Mesenchymal stem cell (in vitro differentiated cells and primary cell): ENCODE results near the gene ARID1A.

Source experiments
- DNase-seq: peaks from one replicate; pipeline ENCODE4 v3.0.0-alpha.2; 2013
- H2AFZ ChIP-seq: one replicate; pipeline ENCODE4 v1.6.1; 2013; ENCODE audit warnings: low read depth, mild to moderate bottlenecking, control low read depth, inconsistent platforms, low read length, moderate library complexity
- H2AK5ac ChIP-seq: 2 replicates; pipeline ENCODE4 v1.6.1; 2013; ENCODE audit warnings: low read length, moderate library complexity, mild to moderate bottlenecking, inconsistent platforms; ENCODE audit not compliant: severe bottlenecking
- H2BK120ac ChIP-seq: one replicate; pipeline ENCODE4 v1.6.1; 2013; ENCODE audit warnings: low read depth, mild to moderate bottlenecking, inconsistent platforms, low read length, moderate library complexity
- H2BK12ac ChIP-seq, 2 experiments: one replicate each; pipeline ENCODE4 v1.6.1; 2013; ENCODE audit warnings: inconsistent platforms in 2 of 2, low read length in 2 of 2, mild to moderate bottlenecking in 2 of 2, moderate library complexity in 2 of 2, control low read depth in 1 of 2
- H2BK15ac ChIP-seq: one replicate; pipeline ENCODE4 v1.6.1; 2013; ENCODE audit warnings: mild to moderate bottlenecking, low read depth, inconsistent platforms; ENCODE audit not compliant: poor library complexity, severe bottlenecking
- H2BK5ac ChIP-seq: 2 replicates; pipeline ENCODE4 v1.6.1; 2013; ENCODE audit warnings: low read depth, mild to moderate bottlenecking, low read length, control low read depth, inconsistent platforms; ENCODE audit not compliant: poor library complexity, severe bottlenecking
- H3K14ac ChIP-seq, 2 experiments: one replicate each; pipeline ENCODE4 v1.6.1; 2013; ENCODE audit warnings: inconsistent platforms in 2 of 2, low read length in 2 of 2, control low read depth in 1 of 2, mild to moderate bottlenecking in 1 of 2, moderate library complexity in 1 of 2
- H3K18ac ChIP-seq, 2 experiments: one replicate each; pipeline ENCODE4 v1.6.1; 2013; ENCODE audit warnings: inconsistent platforms in 2 of 2, low read length in 2 of 2, control low read depth in 1 of 2, low read depth in 1 of 2, mild to moderate bottlenecking in 1 of 2
- H3K23ac ChIP-seq, 2 experiments: one replicate each; pipeline ENCODE4 v1.6.1; 2013; ENCODE audit warnings: inconsistent platforms in 2 of 2, low read length in 2 of 2, mild to moderate bottlenecking in 2 of 2, moderate library complexity in 2 of 2, control low read depth in 1 of 2
- H3K27ac ChIP-seq: 2 replicates; pipeline ENCODE4 v1.5.1; 2013; ENCODE audit warnings: mild to moderate bottlenecking, moderate library complexity, low read length, control low read depth, inconsistent platforms; ENCODE audit not compliant: poor library complexity, severe bottlenecking
- H3K27me3 ChIP-seq, 2 experiments: 2 replicates each; pipeline versions ENCODE4 v1.6.1 to v1.7.0; 2013; ENCODE audit warnings: low read length in 2 of 2, mild to moderate bottlenecking in 2 of 2, moderate library complexity in 2 of 2, control low read depth in 1 of 2, inconsistent platforms in 1 of 2; ENCODE audit not compliant: control insufficient read depth in 1 of 2, insufficient read depth in 1 of 2
- H3K36me3 ChIP-seq, 2 experiments: 2 replicates each; pipeline versions ENCODE4 v1.6.1 to v1.7.0; 2013; ENCODE audit warnings: low read length in 2 of 2, control low read depth in 1 of 2, inconsistent platforms in 1 of 2, low read depth in 1 of 2, mild to moderate bottlenecking in 1 of 2; ENCODE audit not compliant: insufficient read depth in 2 of 2, control insufficient read depth in 1 of 2
- H3K4ac ChIP-seq, 2 experiments: one replicate each; pipeline ENCODE4 v1.6.1; 2013; ENCODE audit warnings: inconsistent platforms in 2 of 2, low read length in 2 of 2, mild to moderate bottlenecking in 2 of 2, moderate library complexity in 2 of 2, control low read depth in 1 of 2, low read depth in 1 of 2
- H3K4me1 ChIP-seq: 2 replicates; pipeline ENCODE4 v1.6.1; 2013; ENCODE audit warnings: low read depth, low read length, control low read depth; ENCODE audit not compliant: control insufficient read depth, insufficient read depth
- H3K4me2 ChIP-seq: 2 replicates; pipeline ENCODE4 v1.6.1; 2013; ENCODE audit warnings: low read length, mild to moderate bottlenecking, inconsistent platforms; ENCODE audit not compliant: poor library complexity, severe bottlenecking
- H3K4me3 ChIP-seq, 2 experiments: 2 replicates each; pipeline versions ENCODE4 v1.5.1 to v1.7.0; 2013; ENCODE audit warnings: low read length in 2 of 2, mild to moderate bottlenecking in 2 of 2, control low read depth in 1 of 2, low read depth in 1 of 2; ENCODE audit not compliant: insufficient read depth in 1 of 2
- H3K79me1 ChIP-seq: replicated peaks from 2 replicates; pipeline ENCODE4 v1.6.1; 2013; ENCODE audit warnings: mild to moderate bottlenecking, control low read depth, low read length, inconsistent platforms; ENCODE audit not compliant: poor library complexity, severe bottlenecking
- H3K9ac ChIP-seq: 2 replicates; pipeline ENCODE4 v1.7.0; 2013; ENCODE audit warnings: mild to moderate bottlenecking, low read length, moderate library complexity
- H3K9me3 ChIP-seq: 2 replicates; pipeline ENCODE4 v1.7.0; 2013; ENCODE audit warnings: mild to moderate bottlenecking, low read length; ENCODE audit not compliant: control insufficient read depth
- H4K8ac ChIP-seq: one replicate; pipeline ENCODE4 v1.6.1; 2013; ENCODE audit warnings: inconsistent platforms, mild to moderate bottlenecking, low read length, moderate library complexity
- H4K91ac ChIP-seq: one replicate; pipeline ENCODE4 v1.6.1; 2013; ENCODE audit warnings: mild to moderate bottlenecking, low read length, inconsistent platforms
- WGBS: methylation state at CpG from one replicate; pipeline ENCODE4 v1.1.7; 2013; ENCODE audit warnings: mixed read lengths; 5-methylcytosine and 5-hydroxymethylcytosine counted together

ARID1A gene

GRCh38 chr1:26710811-26711210 lies 15.0 kb downstream of the ARID1A start:
- Histone ChIP-seq H2BK120ac (no peak overlapping the region), H3K4me3 (no peak overlapping the region), H2BK15ac (no peak overlapping the region), H3K79me1 (no peaks in the 10 kb centered on the region), H3K4me2 (no peak overlapping the region), H3K27ac (no peak overlapping the region), H3K14ac (no peak overlapping the region), H4K8ac (no peak overlapping the region), H3K9ac (no peak overlapping the region), H3K23ac (no peak overlapping the region), H3K36me3 (peaks cover 12 to 21% of the 10 kb centered on the region in 2 experiments), H2AK5ac (no peak overlapping the region), H3K9me3 (no peaks in the 10 kb centered on the region), H3K4me1 (peaks cover 5% of the 10 kb centered on the region), H2AFZ (no peak overlapping the region), H4K91ac (no peak overlapping the region), H3K27me3 (no peaks in the 10 kb centered on the region), H2BK12ac (no peak overlapping the region), H3K18ac (no peak overlapping the region), H2BK5ac (no peak overlapping the region), H3K4ac (no peak overlapping the region)
- 98% methylated on average over 5 of the region's 5 CpGs for WGBS
- DNase-seq: no peak

GRCh38 chr1:26711777-26712176 lies 16.0 kb downstream of the ARID1A start:
- H3K14ac ChIP-seq: no peak overlapping the region
- WGBS: 93% methylated on average over 4 of the region's 5 CpGs
- H3K4me3 ChIP-seq: no peak overlapping the region
- H2BK5ac ChIP-seq: no peak overlapping the region
- no peak overlapping the region for H4K8ac ChIP-seq
- H2AK5ac ChIP-seq: no peak overlapping the region
- H3K4me1 ChIP-seq: peaks cover 5% of the 10 kb centered on the region
- H3K4ac ChIP-seq: no peak overlapping the region
- no peak overlapping the region for H3K27ac ChIP-seq
- no peaks in the 10 kb centered on the region for H3K79me1 ChIP-seq
- H2AFZ ChIP-seq: no peak overlapping the region
- H2BK12ac ChIP-seq: no peak overlapping the region
- peaks cover 12 to 21% of the 10 kb centered on the region in 2 experiments for H3K36me3 ChIP-seq
- no peak overlapping the region for H2BK15ac ChIP-seq
- no peak overlapping the region for H4K91ac ChIP-seq
- no peaks in the 10 kb centered on the region for H3K9me3 ChIP-seq
- no peak overlapping the region for H3K23ac ChIP-seq
- no peak overlapping the region for H2BK120ac ChIP-seq
- no peak overlapping the region for H3K4me2 ChIP-seq
- DNase-seq: no peak
- H3K18ac ChIP-seq: no peak overlapping the region
- H3K27me3 ChIP-seq: no peaks in the 10 kb centered on the region
- H3K9ac ChIP-seq: no peak overlapping the region

DNA sequence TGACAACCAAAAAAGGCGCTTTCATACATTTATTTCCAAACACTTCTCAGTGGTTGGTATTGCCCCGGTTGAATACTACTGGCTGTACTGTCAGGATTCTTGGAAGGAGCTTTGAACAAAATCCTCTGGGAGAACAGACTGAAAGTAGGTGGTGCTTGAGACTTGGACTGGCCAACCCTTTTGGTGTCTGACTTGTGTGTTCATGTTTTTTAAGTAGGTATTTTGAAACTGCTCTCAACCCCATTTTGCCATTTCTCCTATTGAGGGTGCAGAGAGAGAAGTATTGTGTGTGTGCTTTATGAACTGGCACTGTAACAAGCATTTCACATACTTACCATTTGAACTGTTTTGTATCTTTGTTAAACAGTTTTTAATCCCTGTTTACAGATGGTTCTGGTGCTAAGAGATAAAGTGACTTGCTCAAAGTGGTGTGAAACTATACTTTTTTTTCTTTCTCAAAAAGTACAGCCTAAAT lies 21.2 kb downstream of the ARID1A start:
- H3K14ac ChIP-seq: no peak overlapping the region
- no peak overlapping the region for H2AFZ ChIP-seq
- no peak overlapping the region for H3K23ac ChIP-seq
- peaks cover 4 to 10% of the 10 kb centered on the region in 2 experiments for H3K36me3 ChIP-seq
- no peak overlapping the region for H3K27ac ChIP-seq
- H3K4ac ChIP-seq: no peak overlapping the region
- H3K4me3 ChIP-seq: no peak overlapping the region
- no peak overlapping the region for H4K8ac ChIP-seq
- peak; percentile 36 for DNase-seq
- H2BK5ac ChIP-seq: no peak overlapping the region
- WGBS: 92% methylated on average over 2 of the region's 2 CpGs
- no peak overlapping the region for H2AK5ac ChIP-seq
- H3K4me1 ChIP-seq: peaks cover 4% of the 10 kb centered on the region
- no peak overlapping the region for H2BK12ac ChIP-seq
- no peaks in the 10 kb centered on the region for H3K79me1 ChIP-seq
- no peak overlapping the region for H3K4me2 ChIP-seq
- no peak overlapping the region for H2BK15ac ChIP-seq
- H3K27me3 ChIP-seq: no peaks in the 10 kb centered on the region
- H3K18ac ChIP-seq: no peak overlapping the region
- no peak overlapping the region for H2BK120ac ChIP-seq
- peak overlapping the region; percentile 10 for H3K9ac ChIP-seq
- no peak overlapping the region for H4K91ac ChIP-seq
- H3K9me3 ChIP-seq: no peaks in the 10 kb centered on the region

- H3K4me1 ChIP-seq: peaks cover 11% of the 10 kb centered on the region
- peak overlapping the region in 1 of 2 experiments; percentile 11 for H3K4me3 ChIP-seq
- H2BK5ac ChIP-seq: no peak overlapping the region
- no peak overlapping the region for H3K4ac ChIP-seq
- H3K9ac ChIP-seq: peak overlapping the region; percentile 37
- no peak for DNase-seq
- no peak overlapping the region for H4K91ac ChIP-seq
- H3K9me3 ChIP-seq: no peaks in the 10 kb centered on the region
- H4K8ac ChIP-seq: no peak overlapping the region
- H3K18ac ChIP-seq: no peak overlapping the region
- no peaks in the 10 kb centered on the region for H3K27me3 ChIP-seq
- H3K79me1 ChIP-seq: peaks cover 1% of the 10 kb centered on the region
- H3K4me2 ChIP-seq: no peak overlapping the region
- H2BK120ac ChIP-seq: no peak overlapping the region
- no peak overlapping the region for H2BK12ac ChIP-seq
- 94% methylated on average over 2 of the region's 3 CpGs for WGBS
- H3K27ac ChIP-seq: no peak overlapping the region
- H3K14ac ChIP-seq: no peak overlapping the region
- no peak overlapping the region for H2BK15ac ChIP-seq
- no peak overlapping the region for H2AFZ ChIP-seq
- no peak overlapping the region for H2AK5ac ChIP-seq
- peaks cover 2 to 10% of the 10 kb centered on the region in 2 experiments for H3K36me3 ChIP-seq
- no peak overlapping the region for H3K23ac ChIP-seq
These were observed 23.4 kb downstream of the ARID1A start for GRCh38 chr1:26719205-26719604.
